ENCODE measurements around the gene GPATCH3. TPM values are rescaled to one million over a fixed set of nuclear protein-coding genes. Genes with fewer than 3 reads are reported as not detected.

GPATCH3 gene
- total and polyA plus RNA-seq, 2 of the 8 experiments (the other 6 are each of a cell fraction or from before 2014, with no cell fraction given), result 7.9 to 17.4 TPM

- TF ChIP-seq CHD7 (IDR thresholded peaks at IDR 0.05; ENCODE audit: insufficient replicate concordance, low read length) (no peak), BACH1 (IDR thresholded peaks at IDR 0.05; ENCODE audit: low read length) (no peak), SP4 (IDR thresholded peaks at IDR 0.05; ENCODE audit: low read length) (no peak), POU5F1 (IDR thresholded peaks at IDR 0.05; ENCODE audit: low read depth, low read length) (no peak), RNF2 (IDR thresholded peaks at IDR 0.05; ENCODE audit: borderline replicate concordance, low read depth, low read length, missing control alignments, poor library complexity, severe bottlenecking) (no peak), CTBP2 (IDR thresholded peaks at IDR 0.05; ENCODE audit: borderline replicate concordance, insufficient read depth, insufficient read length, low read length) (no peak), CREB1 (IDR thresholded peaks at IDR 0.05) (no peak), TCF12 (IDR thresholded peaks at IDR 0.05; ENCODE audit: low read depth, low read length) (no peak), YY1 (IDR thresholded peaks at IDR 0.05; ENCODE audit: low read depth, low read length) (no peak), HDAC2 (IDR thresholded peaks at IDR 0.05; ENCODE audit: borderline replicate concordance in 1 of 2, low read depth in 2 of 2, low read length in 2 of 2) (no peak)
These were observed 13.7 kb upstream of the GPATCH3 start, which contains the start of gene NR0B2 (continued) for GRCh38 chr1:26913754-26914619.

Measured in H1 (cell line).